Body of pancreas (tissue), 4 donors: ENCODE measurements around the gene GON4L.

Experiments
- CTCF ChIP-seq, 7 experiments: fragments of 450-650 bp in 4 of 7; fragments of 200-600 bp in 3 of 7; sonication (generic) in 3 of 7; IDR thresholded peaks; one replicate each; pipeline ENCODE4 v1.5.1; 2016 to 2019; ENCODE audit warnings: antibody characterized with exemption in 7 of 7
- POLR2A ChIP-seq, 3 donors: fragments of 450-650 bp; IDR thresholded peaks; one replicate each; pipeline ENCODE4 v1.6.1; 2016; ENCODE audit warnings: antibody characterized with exemption in 3 of 3, mild to moderate bottlenecking in 2 of 3

GRCh38 chr1:155884982-155885381, 28.0 kb upstream of the GON4L start:
- TF ChIP-seq CTCF (IDR thresholded peaks at IDR 0.05): no peak
- no peak for TF ChIP-seq POLR2A (IDR thresholded peaks at IDR 0.05)
